ENCODE measurements around the gene PDIA4. TPM values are rescaled to one million over a fixed set of nuclear protein-coding genes. Genes with fewer than 3 reads are reported as not detected.
"Not testable (repeated sequence)": the region's sequence is repeated elsewhere in the genome, so short reads cannot be mapped to it uniquely, and the experiment has no call there.

PDIA4 gene
- total RNA-seq, 1 donor from 2014 or later = 69.5 TPM

DNA sequence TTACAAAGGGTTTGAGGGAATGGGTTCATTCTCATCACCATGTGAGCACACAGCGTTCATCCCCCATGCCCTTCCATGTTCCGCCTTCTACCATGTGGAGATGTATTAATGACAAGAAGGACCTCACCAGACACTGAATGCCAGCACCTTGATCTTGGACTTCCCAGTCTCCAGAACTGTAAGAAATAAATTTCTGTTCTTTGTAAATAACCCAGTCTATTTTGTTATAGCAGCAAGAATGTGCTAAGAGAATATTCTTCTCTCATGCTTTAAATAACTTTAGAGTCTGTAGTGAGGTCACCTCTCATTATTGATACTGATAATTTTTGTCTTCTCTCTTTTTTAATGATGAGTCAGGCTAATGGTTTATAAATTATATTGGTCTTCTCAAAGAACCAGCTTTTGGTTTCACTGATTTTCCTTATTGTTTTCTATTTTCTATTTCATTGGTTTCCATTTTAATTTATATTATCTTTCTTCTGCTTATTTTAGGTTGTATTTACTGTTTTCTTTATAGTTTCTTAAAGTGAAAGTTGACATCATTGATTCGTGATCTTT, 3.1 kb upstream of the PDIA4 start:
- H3K4me3 ChIP-seq = no peak overlapping the region
- intact Hi-C loops (cut with DNase I) = no loop called here
- no peaks in the 10 kb centered on the region for H3K27me3 ChIP-seq
- no peaks in the 10 kb centered on the region for H3K9me3 ChIP-seq
- peaks cover 23% of the 10 kb centered on the region for H3K4me1 ChIP-seq
- H3K27ac ChIP-seq = no peak overlapping the region
- no peak for DNase-seq (ENCODE audit: extremely low spot score in 2 of 2)
- H3K36me3 ChIP-seq = no peaks in the 10 kb centered on the region
- TF ChIP-seq, protein P1, sequence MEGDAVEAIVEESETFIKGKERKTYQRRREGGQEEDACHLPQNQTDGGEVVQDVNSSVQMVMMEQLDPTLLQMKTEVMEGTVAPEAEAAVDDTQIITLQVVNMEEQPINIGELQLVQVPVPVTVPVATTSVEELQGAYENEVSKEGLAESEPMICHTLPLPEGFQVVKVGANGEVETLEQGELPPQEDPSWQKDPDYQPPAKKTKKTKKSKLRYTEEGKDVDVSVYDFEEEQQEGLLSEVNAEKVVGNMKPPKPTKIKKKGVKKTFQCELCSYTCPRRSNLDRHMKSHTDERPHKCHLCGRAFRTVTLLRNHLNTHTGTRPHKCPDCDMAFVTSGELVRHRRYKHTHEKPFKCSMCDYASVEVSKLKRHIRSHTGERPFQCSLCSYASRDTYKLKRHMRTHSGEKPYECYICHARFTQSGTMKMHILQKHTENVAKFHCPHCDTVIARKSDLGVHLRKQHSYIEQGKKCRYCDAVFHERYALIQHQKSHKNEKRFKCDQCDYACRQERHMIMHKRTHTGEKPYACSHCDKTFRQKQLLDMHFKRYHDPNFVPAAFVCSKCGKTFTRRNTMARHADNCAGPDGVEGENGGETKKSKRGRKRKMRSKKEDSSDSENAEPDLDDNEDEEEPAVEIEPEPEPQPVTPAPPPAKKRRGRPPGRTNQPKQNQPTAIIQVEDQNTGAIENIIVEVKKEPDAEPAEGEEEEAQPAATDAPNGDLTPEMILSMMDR (IDR thresholded peaks at IDR 0.05) = no peak
- TF ChIP-seq POLR2A (IDR thresholded peaks at IDR 0.05) (no peak), POLR2AphosphoS5 (IDR thresholded peaks at IDR 0.05; ENCODE audit: insufficient read depth in 1 of 2, low read depth in 1 of 2) (no peak)

DNA sequence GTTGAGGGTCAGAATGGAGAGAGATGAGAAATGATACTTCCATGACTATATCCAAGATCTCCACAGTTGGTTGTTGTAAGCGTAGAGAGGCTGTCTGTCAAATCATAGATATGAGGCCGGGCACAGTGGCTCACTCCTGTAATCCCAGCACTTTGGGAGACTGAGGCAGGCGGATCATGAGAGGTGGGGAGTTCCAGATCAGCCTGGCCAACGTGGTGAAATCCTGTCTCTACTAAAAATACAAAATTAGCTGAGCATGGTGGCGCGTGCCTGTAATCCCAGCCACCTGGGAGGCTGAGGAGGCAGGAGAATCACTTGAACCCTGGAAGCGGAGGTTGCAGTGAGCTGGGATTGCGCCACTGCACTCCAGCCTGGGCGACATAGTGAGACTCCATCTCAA, 2.1 kb upstream of the PDIA4 start:
- intact Hi-C loops (cut with DNase I); H3K9me3 ChIP-seq; H3K27me3 ChIP-seq; H3K4me3 ChIP-seq; DNase-seq (ENCODE audit: extremely low spot score in 2 of 2); H3K27ac ChIP-seq; H3K36me3 ChIP-seq: not testable (repeated sequence)
- H3K4me1 ChIP-seq = peaks cover 32% of the 10 kb centered on the region

- intact Hi-C loops (cut with DNase I) = loop anchor here (2.0 kb wide), 1 partner anchor 39 kb away; no protein-coding TSS in a partner anchor
- no peak for DNase-seq (ENCODE audit: extremely low spot score in 2 of 2)
Measured at GRCh38 chr7:149027611-149028345, 527 bp downstream of the PDIA4 start.

DNA sequence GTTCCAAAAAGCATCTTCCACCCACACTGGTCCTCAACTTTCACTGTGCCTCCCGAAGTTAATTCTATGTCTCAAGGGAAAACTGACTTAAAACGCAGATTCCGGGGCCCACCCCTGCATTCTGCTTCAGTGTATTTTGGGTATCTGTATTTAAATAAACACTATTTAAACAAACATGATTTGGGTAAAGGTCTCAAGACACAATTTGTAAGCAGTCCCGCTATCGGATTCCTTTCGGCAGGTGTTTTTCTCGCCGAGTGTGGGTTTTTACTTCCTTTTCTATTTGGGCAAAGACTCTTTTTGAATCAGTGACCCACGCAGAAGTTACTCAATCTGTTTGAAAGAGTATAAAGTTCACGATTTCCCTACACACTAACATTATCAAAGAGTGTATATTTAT, 1.2 kb downstream of the PDIA4 start:
- no peak for DNase-seq (ENCODE audit: extremely low spot score in 2 of 2)
- peaks cover 32% of the 10 kb centered on the region for H3K4me1 ChIP-seq
- H3K27ac ChIP-seq = peak overlapping the region; percentile 74
- H3K36me3 ChIP-seq = no peaks in the 10 kb centered on the region
- H3K4me3 ChIP-seq = peak overlapping the region; percentile 79 to 88
- intact Hi-C loops (cut with DNase I) = no loop called here
- TF ChIP-seq, protein P1 (IDR thresholded peaks at IDR 0.05) = no peak
- TF ChIP-seq POLR2AphosphoS5 (IDR thresholded peaks at IDR 0.05; ENCODE audit: insufficient read depth in 1 of 2, low read depth in 1 of 2) (no peak), POLR2A (IDR thresholded peaks at IDR 0.05) (no peak)
- no peaks in the 10 kb centered on the region for H3K9me3 ChIP-seq
- no peaks in the 10 kb centered on the region for H3K27me3 ChIP-seq

More at GRCh38 chr7:149027611-149028345, 527 bp downstream of the PDIA4 start:
- peaks cover 32% of the 10 kb centered on the region for H3K4me1 ChIP-seq
- no peak for TF ChIP-seq POLR2AphosphoS5 (IDR thresholded peaks at IDR 0.05; ENCODE audit: insufficient read depth in 1 of 2, low read depth in 1 of 2)
- TF ChIP-seq, protein P1 (IDR thresholded peaks at IDR 0.05) = no peak
- no peak for TF ChIP-seq POLR2A (IDR thresholded peaks at IDR 0.05)
- no peaks in the 10 kb centered on the region for H3K9me3 ChIP-seq
- peak overlapping the region; percentile 79 to 88 for H3K4me3 ChIP-seq
- H3K36me3 ChIP-seq = no peaks in the 10 kb centered on the region
- H3K27ac ChIP-seq = peak overlapping the region; percentile 74
- H3K27me3 ChIP-seq = no peaks in the 10 kb centered on the region

DNA sequence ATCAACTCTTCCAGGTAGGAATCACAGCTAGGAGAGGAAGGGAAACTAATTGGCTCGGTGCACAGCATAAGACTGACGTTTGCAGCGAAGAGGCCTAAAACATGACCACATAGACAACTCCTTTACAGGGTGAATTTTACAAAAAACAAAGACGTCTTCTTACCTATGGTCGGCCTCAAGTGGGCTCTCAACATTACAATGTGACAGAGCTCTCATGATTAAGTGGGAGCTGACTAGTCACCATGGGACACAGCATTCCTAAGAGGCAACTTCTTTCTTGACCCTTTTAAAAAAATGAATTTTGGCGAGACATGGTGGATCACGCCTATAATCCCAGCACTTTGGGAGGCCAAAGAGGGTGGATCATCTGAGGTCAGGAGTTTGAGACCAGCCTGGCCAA, 4.6 kb downstream of the PDIA4 start:
- TF ChIP-seq, protein P1 (IDR thresholded peaks at IDR 0.05) = no peak
- TF ChIP-seq POLR2AphosphoS5 (IDR thresholded peaks at IDR 0.05; ENCODE audit: insufficient read depth in 1 of 2, low read depth in 1 of 2) = no peak
- H3K36me3 ChIP-seq = peaks cover 0 to 18% of the 10 kb centered on the region in 2 donors
- H3K4me3 ChIP-seq = no peak overlapping the region
- DNase-seq (ENCODE audit: extremely low spot score in 2 of 2) = no peak
- intact Hi-C loops (cut with DNase I) = no loop called here
- no peaks in the 10 kb centered on the region for H3K9me3 ChIP-seq
- H3K27me3 ChIP-seq = no peaks in the 10 kb centered on the region
- H3K27ac ChIP-seq = no peak overlapping the region
- H3K4me1 ChIP-seq = peaks cover 22% of the 10 kb centered on the region

Measured in vagina (tissue), 2 donors.